Memory B cell (primary cell): ENCODE results near the gene DOK7.

Experiments used
- ATAC-seq: fragments of 150-1000 bp; cut with Tn5 transposase; 2 replicates; pipeline ENCODE4 v1.10.0; 2021; ENCODE audit warnings: low read depth, mild to moderate bottlenecking, moderate library complexity
- DNase-seq, 2 donors: peaks; one replicate each; pipeline ENCODE4 v3.0.0; 2022; ENCODE audit warnings: low spot score in 2 of 2
- H3K27ac Mint-ChIP-seq: one replicate; pipeline ENCODE4 v1.8.0; 2022; ENCODE audit warnings: mild to moderate bottlenecking, moderate library complexity, mixed read lengths
- H3K27me3 Mint-ChIP-seq: one replicate; pipeline ENCODE4 v1.8.0; 2022; ENCODE audit warnings: mixed read lengths
- H3K36me3 Mint-ChIP-seq: one replicate; pipeline ENCODE4 v1.8.0; 2022; ENCODE audit warnings: mild to moderate bottlenecking, mixed read lengths
- H3K4me1 Mint-ChIP-seq: one replicate; pipeline ENCODE4 v1.8.0; 2022; ENCODE audit warnings: mixed read lengths
- H3K4me3 Mint-ChIP-seq: one replicate; pipeline ENCODE4 v1.8.0; 2022; ENCODE audit warnings: mild to moderate bottlenecking, moderate library complexity, mixed read lengths
- H3K9me3 Mint-ChIP-seq: one replicate; pipeline ENCODE4 v1.8.0; 2022; ENCODE audit warnings: mixed read lengths

DOK7 gene

GRCh38 chr4:3422241-3422801 lies 40.8 kb upstream of the DOK7 start:
- ATAC-seq (no peak), DNase-seq (no peak)
- no peak overlapping the region for H3K4me3 Mint-ChIP-seq
- H3K4me1 Mint-ChIP-seq = peaks cover 6% of the 10 kb centered on the region
- H3K27me3 Mint-ChIP-seq = peaks cover 1% of the 10 kb centered on the region
- H3K36me3 Mint-ChIP-seq = peaks cover 2% of the 10 kb centered on the region
- no peak overlapping the region for H3K27ac Mint-ChIP-seq
- H3K9me3 Mint-ChIP-seq = no peaks in the 10 kb centered on the region

GRCh38 chr4:3422808-3423297 lies 40.3 kb upstream of the DOK7 start:
- H3K9me3 Mint-ChIP-seq = no peaks in the 10 kb centered on the region
- no peak overlapping the region for H3K27ac Mint-ChIP-seq
- DNase-seq (no peak), ATAC-seq (no peak)
- no peak overlapping the region for H3K4me3 Mint-ChIP-seq
- H3K36me3 Mint-ChIP-seq = peaks cover under 1% of the 10 kb centered on the region
- H3K27me3 Mint-ChIP-seq = peaks cover under 1% of the 10 kb centered on the region
- H3K4me1 Mint-ChIP-seq = peaks cover 6% of the 10 kb centered on the region

GRCh38 chr4:3423406-3423805 lies 39.7 kb upstream of the DOK7 start:
- H3K4me1 Mint-ChIP-seq = peaks cover 6% of the 10 kb centered on the region
- no peaks in the 10 kb centered on the region for H3K9me3 Mint-ChIP-seq
- H3K27ac Mint-ChIP-seq = no peak overlapping the region
- no peak for ATAC-seq
- DNase-seq = no peak
- no peaks in the 10 kb centered on the region for H3K36me3 Mint-ChIP-seq
- H3K27me3 Mint-ChIP-seq = no peaks in the 10 kb centered on the region
- no peak overlapping the region for H3K4me3 Mint-ChIP-seq

GRCh38 chr4:3423952-3424351 lies 39.2 kb upstream of the DOK7 start:
- Mint-ChIP-seq H3K27ac (no peak overlapping the region), H3K36me3 (no peaks in the 10 kb centered on the region), H3K4me1 (peaks cover 6% of the 10 kb centered on the region), H3K27me3 (no peaks in the 10 kb centered on the region), H3K9me3 (no peaks in the 10 kb centered on the region), H3K4me3 (no peak overlapping the region)
- no peak for ATAC-seq
- DNase-seq = no peak

- Mint-ChIP-seq H3K4me1 (peaks cover 6% of the 10 kb centered on the region), H3K27ac (no peak overlapping the region), H3K27me3 (no peaks in the 10 kb centered on the region), H3K9me3 (no peaks in the 10 kb centered on the region), H3K36me3 (no peaks in the 10 kb centered on the region), H3K4me3 (no peak overlapping the region)
- no peak for DNase-seq
- ATAC-seq = no peak
Observed at GRCh38 chr4:3424522-3425095, 38.5 kb upstream of the DOK7 start.

- ATAC-seq (peak; percentile 72), DNase-seq (no peak)
- Mint-ChIP-seq H3K36me3 (no peaks in the 10 kb centered on the region), H3K27ac (no peak overlapping the region), H3K4me3 (no peak overlapping the region), H3K4me1 (peaks cover 6% of the 10 kb centered on the region), H3K9me3 (no peaks in the 10 kb centered on the region), H3K27me3 (no peaks in the 10 kb centered on the region)
Observed at GRCh38 chr4:3426465-3427133, 36.5 kb upstream of the DOK7 start.

GRCh38 chr4:3427134-3427476 lies 36.0 kb upstream of the DOK7 start:
- no peak for ATAC-seq
- Mint-ChIP-seq H3K27ac (no peak overlapping the region), H3K4me1 (peaks cover 6% of the 10 kb centered on the region)

GRCh38 chr4:3427706-3428446 lies 35.2 kb upstream of the DOK7 start:
- no peak for ATAC-seq
- Mint-ChIP-seq H3K4me1 (peaks cover 6% of the 10 kb centered on the region), H3K27ac (no peak overlapping the region), H3K4me3 (no peak overlapping the region), H3K9me3 (no peaks in the 10 kb centered on the region), H3K27me3 (no peaks in the 10 kb centered on the region), H3K36me3 (no peaks in the 10 kb centered on the region)
- DNase-seq = no peak

More at GRCh38 chr4:3427134-3427476, 36.0 kb upstream of the DOK7 start:
- no peak for DNase-seq
- H3K36me3 Mint-ChIP-seq = no peaks in the 10 kb centered on the region
- H3K27me3 Mint-ChIP-seq = no peaks in the 10 kb centered on the region
- H3K4me3 Mint-ChIP-seq = no peak overlapping the region
- H3K9me3 Mint-ChIP-seq = no peaks in the 10 kb centered on the region

- H3K9me3 Mint-ChIP-seq = no peaks in the 10 kb centered on the region
- no peaks in the 10 kb centered on the region for H3K36me3 Mint-ChIP-seq
- ATAC-seq (no peak), DNase-seq (no peak)
- H3K4me3 Mint-ChIP-seq = no peak overlapping the region
- H3K27me3 Mint-ChIP-seq = no peaks in the 10 kb centered on the region
- H3K27ac Mint-ChIP-seq = no peak overlapping the region
- peaks cover 6% of the 10 kb centered on the region for H3K4me1 Mint-ChIP-seq
Observed at GRCh38 chr4:3429651-3430050, 33.5 kb upstream of the DOK7 start.

GRCh38 chr4:3430524-3430923 lies 32.6 kb upstream of the DOK7 start:
- peaks cover 4% of the 10 kb centered on the region for H3K4me1 Mint-ChIP-seq
- H3K27me3 Mint-ChIP-seq = no peaks in the 10 kb centered on the region
- no peak overlapping the region for H3K4me3 Mint-ChIP-seq
- no peak overlapping the region for H3K27ac Mint-ChIP-seq
- no peaks in the 10 kb centered on the region for H3K9me3 Mint-ChIP-seq
- no peaks in the 10 kb centered on the region for H3K36me3 Mint-ChIP-seq
- DNase-seq (no peak), ATAC-seq (no peak)

- Mint-ChIP-seq H3K9me3 (no peaks in the 10 kb centered on the region), H3K4me1 (peaks cover 2% of the 10 kb centered on the region), H3K27me3 (no peaks in the 10 kb centered on the region), H3K27ac (no peak overlapping the region), H3K4me3 (no peak overlapping the region), H3K36me3 (no peaks in the 10 kb centered on the region)
- no peak for ATAC-seq
- DNase-seq = no peak
Observed at GRCh38 chr4:3431446-3431993, 31.6 kb upstream of the DOK7 start.

- H3K4me1 Mint-ChIP-seq = no peaks in the 10 kb centered on the region
- H3K36me3 Mint-ChIP-seq = no peaks in the 10 kb centered on the region
- H3K9me3 Mint-ChIP-seq = no peaks in the 10 kb centered on the region
- H3K27ac Mint-ChIP-seq = no peak overlapping the region
- no peak for DNase-seq
- no peaks in the 10 kb centered on the region for H3K27me3 Mint-ChIP-seq
- ATAC-seq = no peak
- H3K4me3 Mint-ChIP-seq = no peak overlapping the region
Observed at GRCh38 chr4:3432381-3432790, 30.7 kb upstream of the DOK7 start.

GRCh38 chr4:3433138-3433869 lies 29.8 kb upstream of the DOK7 start:
- Mint-ChIP-seq H3K4me3 (no peak overlapping the region), H3K27ac (no peak overlapping the region)

More at GRCh38 chr4:3433138-3433869, 29.8 kb upstream of the DOK7 start:
- Mint-ChIP-seq H3K9me3 (no peaks in the 10 kb centered on the region), H3K27me3 (no peaks in the 10 kb centered on the region), H3K36me3 (no peaks in the 10 kb centered on the region), H3K4me1 (no peaks in the 10 kb centered on the region)
- DNase-seq = no peak
- ATAC-seq = no peak
